ENCODE measurements around the gene PAFAH2. TPM values are rescaled to one million over a fixed set of nuclear protein-coding genes. Genes with fewer than 3 reads are reported as not detected.

Gene PAFAH2
- total RNA-seq, 1 experiment from 2014 or later: 12.4 TPM

DNA sequence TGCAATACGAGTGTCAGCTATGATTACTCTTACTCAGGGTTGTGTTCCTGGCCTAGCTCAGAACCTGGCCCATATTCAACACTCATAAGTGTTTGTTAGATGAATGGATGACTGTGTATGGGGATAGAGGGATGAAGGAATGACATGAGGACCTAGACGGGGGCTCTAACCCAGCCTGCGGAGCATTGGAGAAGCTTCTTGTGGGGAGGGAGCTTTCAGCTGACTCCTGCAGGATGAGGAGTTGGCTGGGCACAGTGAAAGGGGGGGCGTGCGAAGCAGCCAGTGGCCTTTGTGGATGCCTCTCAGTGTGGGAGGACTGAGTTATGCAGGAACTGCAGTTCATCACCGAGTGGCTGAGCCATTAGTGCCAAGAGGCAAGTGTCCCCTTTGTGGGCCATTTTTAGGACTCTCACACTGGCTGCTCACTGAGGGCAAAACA is 22.5 kb upstream of the PAFAH2 start:
- H3K23me2 ChIP-seq (ENCODE audit: insufficient read length, low read depth, low read length, poor library complexity, severe bottlenecking): no peaks in the 10 kb centered on the region
- H3K14ac ChIP-seq (ENCODE audit: insufficient read depth, low read length): no peak overlapping the region
- no peak overlapping the region for H3K4ac ChIP-seq (ENCODE audit: low read depth, low read length)
- no peak overlapping the region for H3K56ac ChIP-seq (ENCODE audit: insufficient read length, low read depth, low read length)
- Mint-ChIP-seq H3K9me3 (no peaks in the 10 kb centered on the region), H3K27me3 (ENCODE audit: low read depth) (peaks cover 3% of the 10 kb centered on the region), H3K4me3 (no peak overlapping the region), H3K36me3 (ENCODE audit: insufficient read depth in 1 of 3, low read depth in 3 of 3) (no peaks in the 10 kb centered on the region), H3K27ac (no peak overlapping the region), H3K4me1 (peaks cover 14 to 40% of the 10 kb centered on the region in 2 experiments)
- H3K18ac ChIP-seq (ENCODE audit: insufficient read length, low read depth, low read length): no peak overlapping the region
- no peak overlapping the region for H4K5ac ChIP-seq (ENCODE audit: insufficient read length, low read depth, low read length)
- no peak overlapping the region for H2AK5ac ChIP-seq (ENCODE audit: insufficient read length, low read length)
- no peak overlapping the region for H3T11ph ChIP-seq (ENCODE audit: low read length)
- no peak overlapping the region for H2AFZ ChIP-seq (ENCODE audit: low read length)
- H3K9ac ChIP-seq (ENCODE audit: extremely low read depth, insufficient read length, low read length): no peak overlapping the region
- no peaks in the 10 kb centered on the region for H3K27me3 ChIP-seq (ENCODE audit: insufficient read depth, low read length)
- H3K9me3 ChIP-seq (ENCODE audit: control insufficient read depth, low read depth, low read length): no peaks in the 10 kb centered on the region
- DNase-seq: no peak
- no peak overlapping the region for H2BK12ac ChIP-seq (ENCODE audit: insufficient read length, low read depth, low read length)
- H2BK120ac ChIP-seq (ENCODE audit: low read depth, low read length, poor library complexity, severe bottlenecking): no peak overlapping the region
- no peak overlapping the region for H2BK20ac ChIP-seq (ENCODE audit: low read depth, low read length, poor library complexity, severe bottlenecking)
- H3K4me2 ChIP-seq (ENCODE audit: insufficient read depth, insufficient read length, low read length): no peak overlapping the region
- no peak overlapping the region for H2BK5ac ChIP-seq (ENCODE audit: insufficient read length, low read length)
- H3K4me1 ChIP-seq (ENCODE audit: insufficient read depth, low read length): no peaks in the 10 kb centered on the region
- no peak overlapping the region for H3K23ac ChIP-seq (ENCODE audit: insufficient read length, low read depth, low read length)
- H2BK15ac ChIP-seq (ENCODE audit: low read depth, low read length): no peak overlapping the region
- no peaks in the 10 kb centered on the region for H3K79me1 ChIP-seq (ENCODE audit: insufficient read depth, low read depth, low read length, poor library complexity, severe bottlenecking)
- no CpG with 5 or more reads among the region's 6 CpGs for WGBS (ENCODE audit: extremely low coverage, insufficient read length, low lambda C conversion rate)
- H4K91ac ChIP-seq (ENCODE audit: insufficient read length, low read depth, low read length): no peak overlapping the region
- TF ChIP-seq, protein P1, sequence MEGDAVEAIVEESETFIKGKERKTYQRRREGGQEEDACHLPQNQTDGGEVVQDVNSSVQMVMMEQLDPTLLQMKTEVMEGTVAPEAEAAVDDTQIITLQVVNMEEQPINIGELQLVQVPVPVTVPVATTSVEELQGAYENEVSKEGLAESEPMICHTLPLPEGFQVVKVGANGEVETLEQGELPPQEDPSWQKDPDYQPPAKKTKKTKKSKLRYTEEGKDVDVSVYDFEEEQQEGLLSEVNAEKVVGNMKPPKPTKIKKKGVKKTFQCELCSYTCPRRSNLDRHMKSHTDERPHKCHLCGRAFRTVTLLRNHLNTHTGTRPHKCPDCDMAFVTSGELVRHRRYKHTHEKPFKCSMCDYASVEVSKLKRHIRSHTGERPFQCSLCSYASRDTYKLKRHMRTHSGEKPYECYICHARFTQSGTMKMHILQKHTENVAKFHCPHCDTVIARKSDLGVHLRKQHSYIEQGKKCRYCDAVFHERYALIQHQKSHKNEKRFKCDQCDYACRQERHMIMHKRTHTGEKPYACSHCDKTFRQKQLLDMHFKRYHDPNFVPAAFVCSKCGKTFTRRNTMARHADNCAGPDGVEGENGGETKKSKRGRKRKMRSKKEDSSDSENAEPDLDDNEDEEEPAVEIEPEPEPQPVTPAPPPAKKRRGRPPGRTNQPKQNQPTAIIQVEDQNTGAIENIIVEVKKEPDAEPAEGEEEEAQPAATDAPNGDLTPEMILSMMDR (conservative IDR thresholded peaks at IDR 0.05): no peak
- no peaks in the 10 kb centered on the region for H3K79me2 ChIP-seq (ENCODE audit: insufficient read depth, low read length)
- no peak overlapping the region for H4K8ac ChIP-seq (replicated peaks; ENCODE audit: insufficient read length, low read depth, low read length)
- H3K27ac ChIP-seq (ENCODE audit: insufficient read length, low read depth, low read length): no peak overlapping the region
- no peaks in the 10 kb centered on the region for H4K20me1 ChIP-seq (ENCODE audit: control insufficient read depth, insufficient read depth, insufficient read length)

Measured in H9 (cell line).